K562 (cell line): Measurements from ENCODE around the gene AKAP6. TPM values are rescaled to one million over a fixed set of nuclear protein-coding genes. Genes with fewer than 3 reads are reported as not detected.

Experiments used
- FIP1L1 ChIP-seq: fragments of 200-400 bp; formaldehyde crosslinking; IDR thresholded peaks from 2 replicates; pipeline ENCODE4 v1.6.1; 2018; ENCODE audit warnings: mild to moderate bottlenecking, low read depth, low read length; ENCODE audit not compliant: poor library complexity, severe bottlenecking
- NFE2L1 ChIP-seq: fragments of 450-650 bp; IDR thresholded peaks from 2 replicates; pipeline ENCODE4 v1.6.1; 2016; ENCODE audit warnings: missing genetic modification characterization, low read depth, mild to moderate bottlenecking, missing compliant biosample characterization, moderate library complexity, borderline replicate concordance
- NR4A1 ChIP-seq, 2 experiments: fragments of 250-450 bp in 1 of 2; fragments of 450-650 bp in 1 of 2; sonication (Bioruptor Pico) in 1 of 2; IDR thresholded peaks; 2 replicates each; pipeline versions ENCODE4 v1.4.0 to v1.6.1; 2016 to 2020; ENCODE audit warnings: mild to moderate bottlenecking in 2 of 2, missing compliant biosample characterization in 1 of 2, missing genetic modification characterization in 1 of 2, moderate library complexity in 1 of 2
- polyA plus RNA-seq, 8 experiments: library from polyadenylated mRNA; depleted of rRNA in 4 of 8; stranded (reverse) in 5 of 8; unstranded in 3 of 8; fragments of >200 nt; fragmentation: Nextera tagmentation in 2 of 8; fragmentation: Illumina TruSeq in 1 of 8; extraction: Ambion mirVana in 2 of 8; extraction: Trizol in 1 of 8; gene quantifications; 2 replicates each; pipeline versions ENCODE4 v1.2.1 to v1.2.3, GENCODE V29; 2011 to 2014; ENCODE audit warnings: inconsistent platforms in 1 of 8, missing spikeins in 1 of 8
- total RNA-seq, 7 experiments: library from RNA; depleted of rRNA in 6 of 7; stranded (reverse); fragments of >200 nt in 6 of 7; fragmentation: Illumina TruSeq in 2 of 7; extraction: Trizol in 2 of 7; gene quantifications; 2 replicates each; pipeline versions ENCODE4 v1.2.1 to v1.2.3, GENCODE V29; 2011 to 2021; ENCODE audit warnings: low replicate concordance in 1 of 7
- TF ChIP-seq, protein P1 (sequence below): sonication (generic); formaldehyde crosslinking; IDR thresholded peaks from 2 replicates; pipeline ENCODE4 v1.8.0; 2023; ENCODE audit warnings: mild to moderate bottlenecking, missing genetic modification reagents
- TF ChIP-seq, protein P2 (sequence below): sonication (generic); formaldehyde crosslinking; IDR thresholded peaks from 2 replicates; pipeline ENCODE4 v1.8.0; 2022; ENCODE audit warnings: missing genetic modification reagents, mild to moderate bottlenecking, borderline replicate concordance

The AKAP6 gene
- total and polyA plus RNA-seq, 9 of the 15 experiments (the other 6 are each of a cell fraction or from before 2014, with no cell fraction given): 0.03 to 1.7 (median 0.48) TPM

DNA sequence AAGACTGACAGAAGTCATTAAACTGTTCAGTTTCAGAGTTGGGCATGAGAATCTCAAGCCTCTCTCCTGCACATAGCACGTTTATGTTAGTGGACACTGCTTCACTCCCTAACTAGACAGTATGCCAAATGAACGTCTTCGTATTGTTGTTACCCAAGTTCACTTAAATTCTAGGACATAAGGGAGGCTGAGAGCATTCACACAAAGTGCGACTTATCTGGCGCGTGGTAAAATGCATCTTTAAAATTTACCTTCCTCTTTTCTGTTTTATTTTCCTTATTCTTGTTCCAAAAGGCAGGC lies 166.3 kb downstream of the AKAP6 start (continued):
- TF ChIP-seq, protein P1, sequence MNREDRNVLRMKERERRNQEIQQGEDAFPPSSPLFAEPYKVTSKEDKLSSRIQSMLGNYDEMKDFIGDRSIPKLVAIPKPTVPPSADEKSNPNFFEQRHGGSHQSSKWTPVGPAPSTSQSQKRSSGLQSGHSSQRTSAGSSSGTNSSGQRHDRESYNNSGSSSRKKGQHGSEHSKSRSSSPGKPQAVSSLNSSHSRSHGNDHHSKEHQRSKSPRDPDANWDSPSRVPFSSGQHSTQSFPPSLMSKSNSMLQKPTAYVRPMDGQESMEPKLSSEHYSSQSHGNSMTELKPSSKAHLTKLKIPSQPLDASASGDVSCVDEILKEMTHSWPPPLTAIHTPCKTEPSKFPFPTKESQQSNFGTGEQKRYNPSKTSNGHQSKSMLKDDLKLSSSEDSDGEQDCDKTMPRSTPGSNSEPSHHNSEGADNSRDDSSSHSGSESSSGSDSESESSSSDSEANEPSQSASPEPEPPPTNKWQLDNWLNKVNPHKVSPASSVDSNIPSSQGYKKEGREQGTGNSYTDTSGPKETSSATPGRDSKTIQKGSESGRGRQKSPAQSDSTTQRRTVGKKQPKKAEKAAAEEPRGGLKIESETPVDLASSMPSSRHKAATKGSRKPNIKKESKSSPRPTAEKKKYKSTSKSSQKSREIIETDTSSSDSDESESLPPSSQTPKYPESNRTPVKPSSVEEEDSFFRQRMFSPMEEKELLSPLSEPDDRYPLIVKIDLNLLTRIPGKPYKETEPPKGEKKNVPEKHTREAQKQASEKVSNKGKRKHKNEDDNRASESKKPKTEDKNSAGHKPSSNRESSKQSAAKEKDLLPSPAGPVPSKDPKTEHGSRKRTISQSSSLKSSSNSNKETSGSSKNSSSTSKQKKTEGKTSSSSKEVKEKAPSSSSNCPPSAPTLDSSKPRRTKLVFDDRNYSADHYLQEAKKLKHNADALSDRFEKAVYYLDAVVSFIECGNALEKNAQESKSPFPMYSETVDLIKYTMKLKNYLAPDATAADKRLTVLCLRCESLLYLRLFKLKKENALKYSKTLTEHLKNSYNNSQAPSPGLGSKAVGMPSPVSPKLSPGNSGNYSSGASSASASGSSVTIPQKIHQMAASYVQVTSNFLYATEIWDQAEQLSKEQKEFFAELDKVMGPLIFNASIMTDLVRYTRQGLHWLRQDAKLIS (CRISPR knock-in tag): no peak
- TF ChIP-seq, protein P2, sequence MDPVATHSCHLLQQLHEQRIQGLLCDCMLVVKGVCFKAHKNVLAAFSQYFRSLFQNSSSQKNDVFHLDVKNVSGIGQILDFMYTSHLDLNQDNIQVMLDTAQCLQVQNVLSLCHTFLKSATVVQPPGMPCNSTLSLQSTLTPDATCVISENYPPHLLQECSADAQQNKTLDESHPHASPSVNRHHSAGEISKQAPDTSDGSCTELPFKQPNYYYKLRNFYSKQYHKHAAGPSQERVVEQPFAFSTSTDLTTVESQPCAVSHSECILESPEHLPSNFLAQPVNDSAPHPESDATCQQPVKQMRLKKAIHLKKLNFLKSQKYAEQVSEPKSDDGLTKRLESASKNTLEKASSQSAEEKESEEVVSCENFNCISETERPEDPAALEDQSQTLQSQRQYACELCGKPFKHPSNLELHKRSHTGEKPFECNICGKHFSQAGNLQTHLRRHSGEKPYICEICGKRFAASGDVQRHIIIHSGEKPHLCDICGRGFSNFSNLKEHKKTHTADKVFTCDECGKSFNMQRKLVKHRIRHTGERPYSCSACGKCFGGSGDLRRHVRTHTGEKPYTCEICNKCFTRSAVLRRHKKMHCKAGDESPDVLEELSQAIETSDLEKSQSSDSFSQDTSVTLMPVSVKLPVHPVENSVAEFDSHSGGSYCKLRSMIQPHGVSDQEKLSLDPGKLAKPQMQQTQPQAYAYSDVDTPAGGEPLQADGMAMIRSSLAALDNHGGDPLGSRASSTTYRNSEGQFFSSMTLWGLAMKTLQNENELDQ: no peak
- TF ChIP-seq FIP1L1: no peak
- TF ChIP-seq NR4A1 (CRISPR knock-in tag; IDR thresholded peaks at IDR 0.05): no peak
- TF ChIP-seq NR4A1 (tag; IDR thresholded peaks at IDR 0.05): no peak
- no peak for TF ChIP-seq NFE2L1
